DMS53 treated with DMSO at 0.1 percent for 48 hours (cell line): Measurements from ENCODE around the gene RABGEF1.
"Not testable (repeated sequence)": the region's sequence is repeated elsewhere in the genome, so short reads cannot be mapped to it uniquely, and the experiment has no call there.

ENCODE experiments used
- DNase-seq: peaks from one replicate; lab custom pipeline; 2025; ENCODE audit not compliant: unreplicated experiment; lab: John Stamatoyannopoulos, UW

RABGEF1 gene

GRCh38 chr7:66807736-66808135 lies 67.2 kb downstream of the RABGEF1 start:
- no peak for DNase-seq

- DNase-seq = no peak
These were observed 70.2 kb downstream of the RABGEF1 start for GRCh38 chr7:66810716-66811115.

GRCh38 chr7:66815186-66815875 lies 74.8 kb downstream of the RABGEF1 start:
- not testable (repeated sequence) for DNase-seq

GRCh38 chr7:66815951-66816350 lies 75.4 kb downstream of the RABGEF1 start:
- DNase-seq = no peak

GRCh38 chr7:66816658-66817057 lies 76.1 kb downstream of the RABGEF1 start:
- not testable (repeated sequence) for DNase-seq

- not testable (repeated sequence) for DNase-seq
These were observed 76.8 kb downstream of the RABGEF1 start for GRCh38 chr7:66817208-66817795.

- not testable (repeated sequence) for DNase-seq
These were observed 77.4 kb downstream of the RABGEF1 start for GRCh38 chr7:66817956-66818355.

- no peak for DNase-seq
These were observed 83.5 kb downstream of the RABGEF1 start for GRCh38 chr7:66824041-66824440.

- DNase-seq = not testable (repeated sequence)
These were observed 85.0 kb downstream of the RABGEF1 start for GRCh38 chr7:66825538-66825937.

GRCh38 chr7:66826649-66827048 lies 86.1 kb downstream of the RABGEF1 start:
- DNase-seq = no peak

- not testable (repeated sequence) for DNase-seq
These were observed 90.4 kb downstream of the RABGEF1 start for GRCh38 chr7:66830976-66831375.

GRCh38 chr7:66832531-66833351 lies 92.2 kb downstream of the RABGEF1 start:
- no peak for DNase-seq

- DNase-seq = peak; percentile 45
These were observed 96.5 kb downstream of the RABGEF1 start for GRCh38 chr7:66837007-66837406.

- DNase-seq = no peak
These were observed 97.1 kb downstream of the RABGEF1 start for GRCh38 chr7:66837661-66838060.

- no peak for DNase-seq
These were observed 99.3 kb downstream of the RABGEF1 start for GRCh38 chr7:66839814-66840213.

- DNase-seq = no peak
These were observed 99.8 kb downstream of the RABGEF1 start for GRCh38 chr7:66840316-66840715.

- DNase-seq = no peak
These were observed 101.4 kb downstream of the RABGEF1 start for GRCh38 chr7:66841898-66842297.

GRCh38 chr7:66843492-66843891 lies 103.0 kb downstream of the RABGEF1 start:
- not testable (repeated sequence) for DNase-seq

- DNase-seq = peak; percentile 98
These were observed 104.2 kb downstream of the RABGEF1 start for GRCh38 chr7:66844552-66845378.

- DNase-seq = no peak
These were observed 105.0 kb downstream of the RABGEF1 start for GRCh38 chr7:66845379-66846095.
